Upper lobe of left lung (tissue), 4 donors: ENCODE results near the gene WDR70.

Experiments used
- CTCF ChIP-seq, 6 experiments: fragments of 450-650 bp in 4 of 6; fragments of 200-600 bp in 2 of 6; sonication (generic) in 2 of 6; IDR thresholded peaks; one replicate each; pipeline ENCODE4 v1.5.1; 2016 to 2019; ENCODE audit warnings: antibody characterized with exemption in 6 of 6
- EP300 ChIP-seq, 4 donors: sonication (generic); formaldehyde crosslinking; IDR thresholded peaks; one replicate each; pipeline ENCODE4 v1.5.1; 2017; ENCODE audit warnings: antibody characterized with exemption in 4 of 4, control low read depth in 2 of 4
- POLR2A ChIP-seq, 4 donors: fragments of 450-650 bp; IDR thresholded peaks; one replicate each; pipeline ENCODE4 v1.5.1; 2016 to 2017; ENCODE audit warnings: antibody characterized with exemption in 4 of 4, mild to moderate bottlenecking in 2 of 4
- POLR2AphosphoS5 ChIP-seq, 2 donors: sonication (generic); formaldehyde crosslinking; IDR thresholded peaks; one replicate each; pipeline ENCODE4 v1.5.1; 2017; ENCODE audit warnings: antibody characterized with exemption in 2 of 2

GRCh38 chr5:37539459-37539858 is 160.3 kb downstream of the WDR70 start:
- TF ChIP-seq CTCF (IDR thresholded peaks at IDR 0.05) (no peak), EP300 (IDR thresholded peaks at IDR 0.05) (no peak), POLR2AphosphoS5 (IDR thresholded peaks at IDR 0.05) (no peak), POLR2A (IDR thresholded peaks at IDR 0.05) (no peak)
